Activated T-cell treated with anti-CD3 and anti-CD28 coated beads, Interleukin-2, amount 50 U/mL, for 72 hours (primary cell): Measurements from ENCODE around the gene PRKG1. TPM values are rescaled to one million over a fixed set of nuclear protein-coding genes. Genes with fewer than 3 reads are reported as not detected.

ENCODE experiments used
- ATAC-seq, 2 donors: fragments of 150-1000 bp; cut with Tn5 transposase; replicated peaks in 1 of 2; 2 replicates each; pipeline ENCODE4 v1.10.0; 2021; ENCODE audit warnings: moderate library complexity in 2 of 2, mild to moderate bottlenecking in 1 of 2
- DNase-seq, 2 donors: peaks; one replicate each; pipeline ENCODE4 v3.0.0; 2021 to 2022; ENCODE audit warnings: mixed read lengths in 1 of 2
- H3K27ac Mint-ChIP-seq: one replicate; pipeline ENCODE4 v1.8.0; 2022; ENCODE audit warnings: mild to moderate bottlenecking, moderate library complexity, mixed read lengths
- H3K27me3 Mint-ChIP-seq: one replicate; pipeline ENCODE4 v1.8.0; 2022; ENCODE audit warnings: low read depth, mixed read lengths
- H3K36me3 Mint-ChIP-seq, 2 donors: one replicate each; pipeline ENCODE4 v1.8.0; 2022; ENCODE audit warnings: mixed read lengths in 2 of 2, mild to moderate bottlenecking in 1 of 2; ENCODE audit not compliant: insufficient read depth in 2 of 2
- H3K4me1 Mint-ChIP-seq: one replicate; pipeline ENCODE4 v1.8.0; 2022; ENCODE audit warnings: low read depth, mixed read lengths
- H3K4me3 Mint-ChIP-seq, 2 donors: one replicate each; pipeline ENCODE4 v1.8.0; 2022; ENCODE audit warnings: mild to moderate bottlenecking in 2 of 2, mixed read lengths in 2 of 2, moderate library complexity in 2 of 2
- H3K9me3 Mint-ChIP-seq, 2 donors: one replicate each; pipeline ENCODE4 v1.8.0; 2022; ENCODE audit warnings: mixed read lengths in 2 of 2
- total RNA-seq, 2 donors: library from RNA; stranded (reverse); gene quantifications; one replicate each; pipeline ENCODE4 v1.2.3, GENCODE V29; 2022

Gene PRKG1
- total RNA-seq, 2 donors from 2014 or later, result not detected

- ATAC-seq, result no peak
- H3K9me3 Mint-ChIP-seq, result peaks cover 0 to 2% of the 10 kb centered on the region in 2 donors
- DNase-seq, result no peak
- H3K27ac Mint-ChIP-seq, result no peak overlapping the region
- H3K4me1 Mint-ChIP-seq, result no peaks in the 10 kb centered on the region
- H3K36me3 Mint-ChIP-seq, result peaks cover 0 to 2% of the 10 kb centered on the region in 2 donors
- H3K4me3 Mint-ChIP-seq, result no peak overlapping the region
- peaks cover 9% of the 10 kb centered on the region for H3K27me3 Mint-ChIP-seq
These were observed 979.2 kb downstream of the PRKG1 start for GRCh38 chr10:52053497-52053896.

DNA sequence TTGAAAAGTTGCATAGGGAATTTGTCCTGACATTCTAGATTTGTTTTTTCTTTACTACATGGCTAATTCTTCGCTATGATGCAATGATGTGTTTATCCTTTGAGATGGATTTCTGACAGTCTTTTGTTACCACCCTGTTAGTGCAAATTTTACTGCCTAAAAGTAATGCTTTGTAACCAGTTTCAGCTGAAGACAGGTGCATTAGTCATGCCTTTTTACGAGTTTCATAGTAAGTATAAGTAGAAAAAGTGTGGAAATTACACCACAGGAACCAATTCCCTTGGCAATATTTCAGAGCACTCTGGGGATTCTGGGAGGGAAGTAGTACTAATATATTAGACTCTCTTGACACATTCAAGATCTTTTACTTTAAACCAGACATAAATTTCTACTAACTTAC lies 982.0 kb downstream of the PRKG1 start:
- no peak overlapping the region for H3K4me3 Mint-ChIP-seq
- ATAC-seq (no peak), DNase-seq (no peak)
- H3K27ac Mint-ChIP-seq, result no peak overlapping the region
- no peaks in the 10 kb centered on the region for H3K9me3 Mint-ChIP-seq
- peaks cover 0 to 2% of the 10 kb centered on the region in 2 donors for H3K36me3 Mint-ChIP-seq
- no peaks in the 10 kb centered on the region for H3K27me3 Mint-ChIP-seq
- no peaks in the 10 kb centered on the region for H3K4me1 Mint-ChIP-seq

- no peaks in the 10 kb centered on the region for H3K4me1 Mint-ChIP-seq
- no peak overlapping the region for H3K4me3 Mint-ChIP-seq
- DNase-seq, result no peak
- peaks cover 0 to 2% of the 10 kb centered on the region in 2 donors for H3K36me3 Mint-ChIP-seq
- no peaks in the 10 kb centered on the region for H3K27me3 Mint-ChIP-seq
- no peak overlapping the region for H3K27ac Mint-ChIP-seq
- H3K9me3 Mint-ChIP-seq, result no peaks in the 10 kb centered on the region
- no peak for ATAC-seq
These were observed 984.8 kb downstream of the PRKG1 start for GRCh38 chr10:52059089-52059488.

GRCh38 chr10:52063159-52063558 lies 988.9 kb downstream of the PRKG1 start:
- H3K27ac Mint-ChIP-seq, result no peak overlapping the region
- peaks cover under 1 to 1% of the 10 kb centered on the region in 2 donors for H3K9me3 Mint-ChIP-seq
- H3K36me3 Mint-ChIP-seq, result peaks cover 0 to 2% of the 10 kb centered on the region in 2 donors
- ATAC-seq (no peak), DNase-seq (no peak)
- no peaks in the 10 kb centered on the region for H3K27me3 Mint-ChIP-seq
- H3K4me1 Mint-ChIP-seq, result no peaks in the 10 kb centered on the region
- H3K4me3 Mint-ChIP-seq, result no peak overlapping the region

DNA sequence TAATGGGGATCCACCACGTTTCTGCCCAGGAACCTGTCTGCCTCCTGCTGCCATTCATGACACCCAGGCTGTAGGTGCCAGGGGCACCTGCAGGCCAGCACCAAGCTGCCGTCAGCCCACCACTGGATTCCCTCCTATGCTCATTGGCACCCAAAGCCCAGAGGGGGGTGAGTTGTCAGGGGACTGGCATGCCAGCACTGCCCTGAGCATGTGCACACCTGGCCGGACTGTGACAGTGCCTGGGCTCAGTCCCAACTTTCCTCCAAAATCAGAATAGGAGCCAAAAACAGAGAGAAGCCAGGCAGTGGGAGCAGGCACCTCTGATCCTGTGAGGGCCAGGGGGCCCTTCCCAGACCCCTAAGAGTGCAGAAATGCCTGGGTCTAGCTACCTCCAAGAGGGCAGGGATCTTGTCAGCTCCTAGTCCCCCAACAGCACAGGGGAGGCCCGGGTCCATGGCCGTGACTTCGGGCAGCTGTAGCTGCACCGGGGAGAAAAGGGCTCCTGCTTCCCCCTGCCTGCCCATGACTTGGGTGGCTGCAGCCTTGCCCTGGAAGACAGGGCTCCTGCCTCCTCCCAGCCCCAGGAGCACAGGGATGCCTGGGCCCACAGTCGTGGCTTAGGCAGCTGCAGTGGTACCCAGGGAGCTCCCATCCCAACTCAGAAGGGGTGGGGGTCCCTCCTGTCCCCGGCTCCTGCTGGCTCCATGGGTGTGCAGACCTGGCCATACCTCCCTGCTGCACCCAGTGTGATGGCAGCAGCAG lies 990.0 kb downstream of the PRKG1 start:
- H3K4me3 Mint-ChIP-seq, result no peak overlapping the region
- DNase-seq, result no peak
- peaks cover 1 to 2% of the 10 kb centered on the region in 2 donors for H3K9me3 Mint-ChIP-seq
- H3K27ac Mint-ChIP-seq, result no peak overlapping the region
- ATAC-seq, result no peak
- no peaks in the 10 kb centered on the region for H3K36me3 Mint-ChIP-seq
- no peaks in the 10 kb centered on the region for H3K27me3 Mint-ChIP-seq
- no peaks in the 10 kb centered on the region for H3K4me1 Mint-ChIP-seq

GRCh38 chr10:52066383-52066782 lies 992.1 kb downstream of the PRKG1 start:
- Mint-ChIP-seq H3K27me3 (no peaks in the 10 kb centered on the region), H3K36me3 (no peaks in the 10 kb centered on the region), H3K27ac (no peak overlapping the region), H3K4me1 (no peaks in the 10 kb centered on the region), H3K9me3 (peaks cover 1 to 2% of the 10 kb centered on the region in 2 donors), H3K4me3 (no peak overlapping the region)
- DNase-seq (no peak), ATAC-seq (no peak)

DNA sequence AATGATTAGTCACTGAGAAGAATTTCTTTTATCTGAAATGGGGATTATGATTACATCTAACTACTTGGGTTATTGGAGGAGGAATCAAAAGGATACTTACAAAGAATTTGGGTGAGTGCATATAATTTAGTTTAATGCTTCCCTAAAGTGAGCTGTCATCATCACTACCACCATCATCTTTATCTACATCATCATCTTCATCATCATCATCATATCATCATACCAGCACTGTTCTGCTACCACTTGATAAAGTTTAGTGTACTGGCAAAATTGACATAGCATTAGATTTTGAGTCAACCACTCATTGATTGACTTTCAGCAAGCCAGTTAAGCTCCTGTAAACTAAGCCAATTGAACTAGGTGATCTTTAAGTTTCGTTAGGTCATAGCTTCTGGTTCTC lies 994.2 kb downstream of the PRKG1 start:
- Mint-ChIP-seq H3K9me3 (peaks cover 1 to 2% of the 10 kb centered on the region in 2 donors), H3K4me3 (no peak overlapping the region), H3K27me3 (no peaks in the 10 kb centered on the region), H3K27ac (no peak overlapping the region), H3K4me1 (no peaks in the 10 kb centered on the region), H3K36me3 (no peaks in the 10 kb centered on the region)
- DNase-seq (no peak), ATAC-seq (no peak)

DNA sequence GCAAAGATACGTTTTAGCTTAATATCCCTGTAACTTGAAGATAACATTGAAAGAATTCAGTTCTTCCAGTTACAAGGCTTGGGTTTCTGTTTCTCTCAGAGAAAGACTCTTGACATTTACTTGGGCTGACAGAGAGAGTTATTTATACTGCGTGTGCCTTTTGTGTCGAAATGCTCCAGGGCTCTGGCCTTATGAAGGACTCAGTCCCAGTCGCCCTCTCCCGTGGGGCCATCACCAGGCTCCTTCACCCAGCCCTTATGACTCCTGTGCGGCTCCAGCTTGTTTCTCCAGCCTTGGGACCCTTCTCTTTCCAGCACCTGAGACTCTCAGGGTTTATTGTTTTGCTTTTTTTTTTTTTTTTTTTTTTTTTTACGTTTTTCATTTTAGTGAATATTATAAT lies 997.5 kb downstream of the PRKG1 start:
- Mint-ChIP-seq H3K4me1 (no peaks in the 10 kb centered on the region), H3K36me3 (no peaks in the 10 kb centered on the region), H3K27ac (no peak overlapping the region), H3K9me3 (peaks cover 0 to 2% of the 10 kb centered on the region in 2 donors), H3K27me3 (no peaks in the 10 kb centered on the region), H3K4me3 (no peak overlapping the region)
- no peak for ATAC-seq
- no peak for DNase-seq

GRCh38 chr10:52074505-52075026 lies 1000.3 kb downstream of the PRKG1 start:
- Mint-ChIP-seq H3K9me3 (no peaks in the 10 kb centered on the region), H3K4me3 (no peak overlapping the region), H3K27me3 (no peaks in the 10 kb centered on the region), H3K36me3 (no peaks in the 10 kb centered on the region), H3K4me1 (no peaks in the 10 kb centered on the region), H3K27ac (no peak overlapping the region)
- DNase-seq, result no peak
- no peak for ATAC-seq

DNA sequence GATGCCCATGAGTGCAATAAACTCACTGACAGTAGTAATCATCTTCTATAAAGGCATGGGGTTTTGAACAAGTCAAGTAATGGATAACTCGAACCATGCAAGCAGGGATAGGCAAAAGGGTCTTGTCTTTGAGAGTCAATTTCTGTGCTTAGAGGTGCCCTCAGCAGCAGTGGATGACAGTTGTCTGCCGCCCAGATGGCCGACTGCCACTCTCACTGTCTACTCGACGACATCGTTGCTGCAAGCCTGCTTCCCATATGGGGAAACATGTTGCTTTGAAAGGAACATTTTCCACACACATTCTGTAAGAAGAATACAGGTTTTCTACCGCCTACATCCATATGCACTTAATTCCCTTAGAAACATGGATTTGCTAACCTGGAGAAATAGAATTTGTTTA lies 1003.5 kb downstream of the PRKG1 start:
- Mint-ChIP-seq H3K27me3 (no peaks in the 10 kb centered on the region), H3K36me3 (no peaks in the 10 kb centered on the region), H3K4me3 (no peak overlapping the region), H3K27ac (no peak overlapping the region), H3K9me3 (no peaks in the 10 kb centered on the region), H3K4me1 (no peaks in the 10 kb centered on the region)
- DNase-seq, result no peak
- no peak for ATAC-seq

- DNase-seq (no peak), ATAC-seq (no peak)
- Mint-ChIP-seq H3K9me3 (no peaks in the 10 kb centered on the region), H3K4me3 (no peak overlapping the region), H3K36me3 (no peaks in the 10 kb centered on the region), H3K27me3 (no peaks in the 10 kb centered on the region), H3K4me1 (no peaks in the 10 kb centered on the region), H3K27ac (no peak overlapping the region)
These were observed 1004.2 kb downstream of the PRKG1 start for GRCh38 chr10:52078397-52078937.

- no peaks in the 10 kb centered on the region for H3K4me1 Mint-ChIP-seq
- no peak overlapping the region for H3K4me3 Mint-ChIP-seq
- H3K27ac Mint-ChIP-seq, result no peak overlapping the region
- no peak for ATAC-seq
- H3K36me3 Mint-ChIP-seq, result no peaks in the 10 kb centered on the region
- no peaks in the 10 kb centered on the region for H3K27me3 Mint-ChIP-seq
- DNase-seq, result no peak
- peaks cover 0 to 1% of the 10 kb centered on the region in 2 donors for H3K9me3 Mint-ChIP-seq
These were observed 1008.0 kb downstream of the PRKG1 start for GRCh38 chr10:52082307-52082706.

GRCh38 chr10:52083422-52083821 lies 1009.1 kb downstream of the PRKG1 start:
- H3K4me1 Mint-ChIP-seq, result no peaks in the 10 kb centered on the region
- H3K27me3 Mint-ChIP-seq, result no peaks in the 10 kb centered on the region
- H3K36me3 Mint-ChIP-seq, result no peaks in the 10 kb centered on the region
- no peak for ATAC-seq
- no peak for DNase-seq
- H3K4me3 Mint-ChIP-seq, result no peak overlapping the region
- H3K9me3 Mint-ChIP-seq, result peaks cover 0 to 1% of the 10 kb centered on the region in 2 donors
- no peak overlapping the region for H3K27ac Mint-ChIP-seq

GRCh38 chr10:52092390-52092789 lies 1018.1 kb downstream of the PRKG1 start:
- DNase-seq (no peak), ATAC-seq (no peak)
- H3K4me3 Mint-ChIP-seq, result no peak overlapping the region
- H3K27ac Mint-ChIP-seq, result no peak overlapping the region
- no peaks in the 10 kb centered on the region for H3K36me3 Mint-ChIP-seq
- no peaks in the 10 kb centered on the region for H3K27me3 Mint-ChIP-seq
- peaks cover 0 to 2% of the 10 kb centered on the region in 2 donors for H3K9me3 Mint-ChIP-seq
- H3K4me1 Mint-ChIP-seq, result no peaks in the 10 kb centered on the region
